Measurements from ENCODE around the gene TSPAN4.

Gene TSPAN4
- 2.6 to 3.1 reads per million in 2 donors for total RNA-seq

GRCh38 chr11:842370-843002 lies at the start of gene TSPAN4, which contains the start of gene POLR2L:
TSPAN4 (plus strand) TSS chr11:842852; CDS start chr11:850305, 7,453 bp downstream.
POLR2L (minus strand) TSS chr11:842529; CDS start chr11:842508, 21 bp downstream.
- peak; percentile 83 for DNase-seq

GRCh38 chr11:792873-793272 lies 49.8 kb upstream of the TSPAN4 start:
- no peak for DNase-seq

GRCh38 chr11:793556-793955 lies 49.1 kb upstream of the TSPAN4 start:
- no peak for DNase-seq

- DNase-seq, result no peak
Measured at GRCh38 chr11:794013-794765, 48.5 kb upstream of the TSPAN4 start.

GRCh38 chr11:794766-795633 lies 47.7 kb upstream of the TSPAN4 start:
- no peak for DNase-seq

- peak; percentile 59 for DNase-seq
Measured at GRCh38 chr11:795634-796564, 46.8 kb upstream of the TSPAN4 start.

- no peak for DNase-seq
Measured at GRCh38 chr11:796565-797295, 45.9 kb upstream of the TSPAN4 start.

GRCh38 chr11:797296-798092 lies 45.2 kb upstream of the TSPAN4 start:
- DNase-seq, result peak; percentile 63

GRCh38 chr11:798093-798713 lies 44.4 kb upstream of the TSPAN4 start, which contains the start of gene SLC25A22:
SLC25A22 (minus strand) TSS chr11:798281; CDS start chr11:795006, 3,275 bp downstream.
- peak; percentile 71 for DNase-seq

- DNase-seq, result no peak
Measured at GRCh38 chr11:799641-800316, 42.9 kb upstream of the TSPAN4 start.

- DNase-seq, result no peak
Measured at GRCh38 chr11:800473-800872, 42.2 kb upstream of the TSPAN4 start.

GRCh38 chr11:801097-801780 lies 41.4 kb upstream of the TSPAN4 start:
- DNase-seq, result no peak

GRCh38 chr11:802018-802617 lies 40.5 kb upstream of the TSPAN4 start:
- no peak for DNase-seq

- no peak for DNase-seq
Measured at GRCh38 chr11:802693-803466, 39.8 kb upstream of the TSPAN4 start.

- DNase-seq, result no peak
Measured at GRCh38 chr11:803467-803742, 39.2 kb upstream of the TSPAN4 start.

GRCh38 chr11:803770-804598 lies 38.7 kb upstream of the TSPAN4 start:
- no peak for DNase-seq

- DNase-seq, result no peak
Measured at GRCh38 chr11:804599-804964, 38.1 kb upstream of the TSPAN4 start.

All from activated gamma-delta T cell (primary cell).